HFF-Myc (cell line): Measurements from ENCODE around the gene DAB2.

Source experiments
- DNase-seq: peaks from one replicate; pipeline ENCODE4 v3.0.0-alpha.2; 2011; ENCODE audit warnings: low read depth; ENCODE audit errors: extremely low read depth
- H3K4me3 ChIP-seq: replicated peaks from 2 replicates; pipeline ENCODE4 v1.5.1; 2011; ENCODE audit warnings: low read depth, mild to moderate bottlenecking, control low read depth, low read length
- CTCF ChIP-seq: IDR thresholded peaks from 2 replicates; pipeline ENCODE4 v1.5.1; 2012; ENCODE audit warnings: mild to moderate bottlenecking, low read depth, low read length, control low read depth; ENCODE audit errors: missing control alignments

DAB2 gene

GRCh38 chr5:39368116-39368515 lies 56.7 kb downstream of the DAB2 start:
- no peak for TF ChIP-seq CTCF
- DNase-seq: no peak
- H3K4me3 ChIP-seq: no peak overlapping the region

- H3K4me3 ChIP-seq: no peak overlapping the region
- no peak for TF ChIP-seq CTCF
- no peak for DNase-seq
Measured at GRCh38 chr5:39367711-39368110, 57.1 kb downstream of the DAB2 start.

GRCh38 chr5:39364367-39364766 lies 60.4 kb downstream of the DAB2 start, which contains the start of gene C9:
Gene C9, minus strand, starts transcription at chr5:39364495. Its CDS starts 31 bp downstream, at chr5:39364464.
- TF ChIP-seq CTCF: no peak
- DNase-seq: no peak
- no peak within 1 kb of the TSS for H3K4me3 ChIP-seq

GRCh38 chr5:39363217-39363616 lies 61.6 kb downstream of the DAB2 start:
- no peak overlapping the region for H3K4me3 ChIP-seq
- TF ChIP-seq CTCF: no peak
- no peak for DNase-seq

- no peak for DNase-seq
- H3K4me3 ChIP-seq: no peak overlapping the region
Measured at GRCh38 chr5:39362646-39363045, 62.1 kb downstream of the DAB2 start.

GRCh38 chr5:39361306-39361705 lies 63.5 kb downstream of the DAB2 start:
- DNase-seq: no peak
- no peak for TF ChIP-seq CTCF
- H3K4me3 ChIP-seq: no peak overlapping the region

More at GRCh38 chr5:39362646-39363045, 62.1 kb downstream of the DAB2 start:
- TF ChIP-seq CTCF: no peak

GRCh38 chr5:39360471-39361111 lies 64.2 kb downstream of the DAB2 start:
- no peak for TF ChIP-seq CTCF
- DNase-seq: no peak
- H3K4me3 ChIP-seq: no peak overlapping the region
